H9 (cell line): ENCODE measurements around the gene JADE2. TPM values are rescaled to one million over a fixed set of nuclear protein-coding genes. Genes with fewer than 3 reads are reported as not detected.

Experiments
- DNase-seq: peaks from one replicate; pipeline ENCODE4 v3.0.0-alpha.2; 2017
- H2AFZ ChIP-seq: one replicate; pipeline ENCODE4 v1.6.1; 2013; ENCODE audit warnings: mild to moderate bottlenecking, low read length, control low read depth, moderate library complexity
- H2AK5ac ChIP-seq: 2 replicates; pipeline ENCODE4 v1.6.1; 2013; ENCODE audit warnings: low read length, control low read depth, mixed read lengths; ENCODE audit not compliant: insufficient read length
- H2BK120ac ChIP-seq: one replicate; pipeline ENCODE4 v1.6.1; 2013; ENCODE audit warnings: low read depth, mild to moderate bottlenecking, low read length, control low read depth, inconsistent platforms; ENCODE audit not compliant: poor library complexity, severe bottlenecking
- H2BK12ac ChIP-seq: 2 replicates; pipeline ENCODE4 v1.6.1; 2013; ENCODE audit warnings: low read length, control low read depth, mixed read lengths, low read depth; ENCODE audit not compliant: insufficient read length
- H2BK15ac ChIP-seq: 2 replicates; pipeline ENCODE4 v1.6.1; 2013; ENCODE audit warnings: low read depth, low read length, control low read depth
- H2BK20ac ChIP-seq: one replicate; pipeline ENCODE4 v1.6.1; 2013; ENCODE audit warnings: low read depth, mild to moderate bottlenecking, low read length, control low read depth, inconsistent platforms; ENCODE audit not compliant: poor library complexity, severe bottlenecking
- H2BK5ac ChIP-seq: 2 replicates; pipeline ENCODE4 v1.6.1; 2013; ENCODE audit warnings: low read length, control low read depth, mixed read lengths; ENCODE audit not compliant: insufficient read length
- H3K14ac ChIP-seq: 2 replicates; pipeline ENCODE4 v1.6.1; 2013; ENCODE audit warnings: low read length, control low read depth; ENCODE audit not compliant: insufficient read depth
- H3K18ac ChIP-seq: 2 replicates; pipeline ENCODE4 v1.6.1; 2013; ENCODE audit warnings: low read depth, mild to moderate bottlenecking, mixed read lengths, low read length, control low read depth; ENCODE audit not compliant: insufficient read length
- H3K23ac ChIP-seq: 2 replicates; pipeline ENCODE4 v1.6.1; 2013; ENCODE audit warnings: low read length, control low read depth, mixed read lengths, low read depth; ENCODE audit not compliant: insufficient read length
- H3K23me2 ChIP-seq: 2 replicates; pipeline ENCODE4 v1.6.1; 2013; ENCODE audit warnings: low read depth, mild to moderate bottlenecking, mixed read lengths, low read length, control low read depth; ENCODE audit not compliant: insufficient read length, poor library complexity, severe bottlenecking
- H3K27ac ChIP-seq: 2 replicates; pipeline ENCODE4 v1.5.1; 2013; ENCODE audit warnings: low read length, control low read depth, mixed read lengths, low read depth; ENCODE audit not compliant: insufficient read length
- H3K27me3 ChIP-seq: 2 replicates; pipeline ENCODE4 v1.6.1; 2013; ENCODE audit warnings: low read length, control low read depth, inconsistent platforms; ENCODE audit not compliant: insufficient read depth
- H3K4ac ChIP-seq: 2 replicates; pipeline ENCODE4 v1.6.1; 2013; ENCODE audit warnings: low read depth, mild to moderate bottlenecking, control low read depth, inconsistent platforms, low read length, moderate library complexity
- H3K4me1 ChIP-seq: 2 replicates; pipeline ENCODE4 v1.6.1; 2013; ENCODE audit warnings: low read length, control low read depth, inconsistent platforms; ENCODE audit not compliant: insufficient read depth
- H3K4me2 ChIP-seq: 2 replicates; pipeline ENCODE4 v1.6.1; 2013; ENCODE audit warnings: low read length, control low read depth, mixed read lengths; ENCODE audit not compliant: insufficient read length, insufficient read depth
- H3K56ac ChIP-seq: 2 replicates; pipeline ENCODE4 v1.6.1; 2013; ENCODE audit warnings: low read depth, mild to moderate bottlenecking, mixed read lengths, low read length, control low read depth; ENCODE audit not compliant: insufficient read length
- H3K79me1 ChIP-seq: 2 replicates; pipeline ENCODE4 v1.6.1; 2013; ENCODE audit warnings: low read depth, mild to moderate bottlenecking, moderate library complexity, low read length, control low read depth, inconsistent platforms; ENCODE audit not compliant: insufficient read depth, poor library complexity, severe bottlenecking
- H3K79me2 ChIP-seq: 2 replicates; pipeline ENCODE4 v1.6.1; 2013; ENCODE audit warnings: low read length, control low read depth, inconsistent platforms; ENCODE audit not compliant: insufficient read depth
- H3K9ac ChIP-seq: 2 replicates; pipeline ENCODE4 v1.6.1; 2013; ENCODE audit warnings: low read length, control low read depth, mixed read lengths; ENCODE audit not compliant: insufficient read length; ENCODE audit errors: extremely low read depth
- H3K9me3 ChIP-seq: one replicate; pipeline ENCODE4 v1.6.1; 2013; ENCODE audit warnings: low read depth, low read length, inconsistent platforms; ENCODE audit not compliant: control insufficient read depth
- H3T11ph ChIP-seq: one replicate; pipeline ENCODE4 v1.6.1; 2013; ENCODE audit warnings: mild to moderate bottlenecking, low read length, control low read depth, inconsistent platforms
- H4K20me1 ChIP-seq: one replicate; pipeline ENCODE4 v1.6.1; 2013; ENCODE audit not compliant: control insufficient read depth, insufficient read length, insufficient read depth
- H4K5ac ChIP-seq: 2 replicates; pipeline ENCODE4 v1.6.1; 2013; ENCODE audit warnings: low read depth, mild to moderate bottlenecking, mixed read lengths, low read length, control low read depth; ENCODE audit not compliant: insufficient read length
- H4K8ac ChIP-seq: replicated peaks from 2 replicates; pipeline ENCODE4 v1.6.1; 2013; ENCODE audit warnings: low read length, control low read depth, mixed read lengths, low read depth; ENCODE audit not compliant: insufficient read length
- H4K91ac ChIP-seq: 2 replicates; pipeline ENCODE4 v1.6.1; 2013; ENCODE audit warnings: low read depth, mild to moderate bottlenecking, moderate library complexity, mixed read lengths, low read length, control low read depth; ENCODE audit not compliant: insufficient read length
- H3K27ac Mint-ChIP-seq, 3 experiments: 2 replicates in 2 of 3; 3 replicates in 1 of 3; pipeline ENCODE4 v1.8.0; 2020 to 2021; ENCODE audit warnings: mixed read lengths in 3 of 3, mild to moderate bottlenecking in 1 of 3, moderate library complexity in 1 of 3
- H3K27me3 Mint-ChIP-seq: 2 replicates; pipeline ENCODE4 v1.8.0; 2021; ENCODE audit warnings: low read depth, mild to moderate bottlenecking, moderate library complexity, mixed read lengths
- H3K36me3 Mint-ChIP-seq, 3 experiments: 2 replicates in 2 of 3; 3 replicates in 1 of 3; pipeline ENCODE4 v1.8.0; 2020 to 2021; ENCODE audit warnings: low read depth in 3 of 3, mixed read lengths in 3 of 3; ENCODE audit not compliant: insufficient read depth in 1 of 3
- H3K4me1 Mint-ChIP-seq, 2 experiments: 2 replicates each; pipeline ENCODE4 v1.8.0; 2020; ENCODE audit warnings: mixed read lengths in 2 of 2
- H3K4me3 Mint-ChIP-seq, 2 experiments: 2 replicates in 1 of 2; 3 replicates in 1 of 2; pipeline ENCODE4 v1.8.0; 2020 to 2021; ENCODE audit warnings: mild to moderate bottlenecking in 2 of 2, mixed read lengths in 2 of 2, moderate library complexity in 1 of 2
- H3K9me3 Mint-ChIP-seq, 2 experiments: 2 replicates in 1 of 2; 3 replicates in 1 of 2; pipeline ENCODE4 v1.8.0; 2020; ENCODE audit warnings: mild to moderate bottlenecking in 2 of 2, mixed read lengths in 2 of 2, moderate library complexity in 1 of 2
- WGBS: extraction: QIAGEN DNeasy Blood & Tissue Kit; methylation state at CpG from one replicate; pipeline ENCODE4 v1.1.7; 2013; ENCODE audit warnings: missing lambda C conversion rate, low lambda C conversion rate, mixed read lengths; ENCODE audit not compliant: insufficient read length; ENCODE audit errors: extremely low coverage; 5-methylcytosine and 5-hydroxymethylcytosine counted together
- total RNA-seq: library from RNA; stranded (reverse); gene quantifications from 2 replicates; pipeline ENCODE4 v1.2.1, GENCODE V29; 2021
- TF ChIP-seq, protein P1 (sequence below): fragments of 200-600 bp; sonication (generic); conservative IDR thresholded peaks from 3 replicates; pipeline ENCODE4 v1.8.0; 2021; ENCODE audit warnings: antibody characterized with exemption, mild to moderate bottlenecking

The JADE2 gene
- total RNA-seq, 1 experiment from 2014 or later, result 99.7 TPM

DNA sequence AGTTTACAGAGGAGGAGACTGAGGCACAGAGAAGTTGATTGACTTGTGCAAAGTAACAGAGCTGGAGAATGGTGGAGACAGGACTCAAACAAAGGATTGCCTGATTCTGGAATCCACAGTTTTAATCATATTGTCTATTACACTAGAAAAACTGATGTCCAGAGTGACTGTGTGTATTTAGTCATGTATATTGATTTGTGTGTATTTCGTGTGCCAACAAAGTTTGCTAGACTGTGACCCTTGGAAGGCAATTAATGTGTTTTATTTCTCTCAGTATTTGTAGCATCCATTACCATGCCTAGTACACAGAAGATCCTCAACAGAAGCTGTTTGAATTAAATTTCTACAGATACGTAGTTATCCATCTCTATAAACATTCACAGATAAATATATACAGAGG lies 5.5 kb upstream of the JADE2 start:
- Histone ChIP-seq H3K9ac (no peak overlapping the region), H4K5ac (no peak overlapping the region), H4K8ac (no peak overlapping the region), H3K23me2 (peaks cover 7% of the 10 kb centered on the region), H2AFZ (no peak overlapping the region), H2BK5ac (no peak overlapping the region), H3K4ac (no peak overlapping the region), H3K4me2 (no peak overlapping the region), H3K79me2 (no peaks in the 10 kb centered on the region), H2BK12ac (no peak overlapping the region), H3K14ac (no peak overlapping the region), H3K18ac (no peak overlapping the region), H3K4me1 (no peaks in the 10 kb centered on the region; the same call in 1 of the 2 replicates), H3K9me3 (no peaks in the 10 kb centered on the region), H3T11ph (no peak overlapping the region), H3K56ac (no peak overlapping the region), H3K27ac (no peak overlapping the region), H4K91ac (no peak overlapping the region), H2BK20ac (no peak overlapping the region), H3K79me1 (no peaks in the 10 kb centered on the region), H2AK5ac (no peak overlapping the region), H4K20me1 (no peaks in the 10 kb centered on the region), H3K27me3 (no peaks in the 10 kb centered on the region), H2BK120ac (no peak overlapping the region), H2BK15ac (no peak overlapping the region), H3K23ac (no peak overlapping the region)
- WGBS, result no CpG with 5 or more reads among the region's 2 CpGs
- no peaks in the 10 kb centered on the region; a peak in 1 of 5 replicates for H3K9me3 Mint-ChIP-seq
- no peak overlapping the region for H3K4me3 Mint-ChIP-seq
- peaks cover 15 to 24% of the 10 kb centered on the region in 2 experiments for H3K4me1 Mint-ChIP-seq
- H3K36me3 Mint-ChIP-seq, result no peaks in the 10 kb centered on the region
- DNase-seq, result no peak
- no peak overlapping the region for H3K27ac Mint-ChIP-seq
- TF ChIP-seq, protein P1, sequence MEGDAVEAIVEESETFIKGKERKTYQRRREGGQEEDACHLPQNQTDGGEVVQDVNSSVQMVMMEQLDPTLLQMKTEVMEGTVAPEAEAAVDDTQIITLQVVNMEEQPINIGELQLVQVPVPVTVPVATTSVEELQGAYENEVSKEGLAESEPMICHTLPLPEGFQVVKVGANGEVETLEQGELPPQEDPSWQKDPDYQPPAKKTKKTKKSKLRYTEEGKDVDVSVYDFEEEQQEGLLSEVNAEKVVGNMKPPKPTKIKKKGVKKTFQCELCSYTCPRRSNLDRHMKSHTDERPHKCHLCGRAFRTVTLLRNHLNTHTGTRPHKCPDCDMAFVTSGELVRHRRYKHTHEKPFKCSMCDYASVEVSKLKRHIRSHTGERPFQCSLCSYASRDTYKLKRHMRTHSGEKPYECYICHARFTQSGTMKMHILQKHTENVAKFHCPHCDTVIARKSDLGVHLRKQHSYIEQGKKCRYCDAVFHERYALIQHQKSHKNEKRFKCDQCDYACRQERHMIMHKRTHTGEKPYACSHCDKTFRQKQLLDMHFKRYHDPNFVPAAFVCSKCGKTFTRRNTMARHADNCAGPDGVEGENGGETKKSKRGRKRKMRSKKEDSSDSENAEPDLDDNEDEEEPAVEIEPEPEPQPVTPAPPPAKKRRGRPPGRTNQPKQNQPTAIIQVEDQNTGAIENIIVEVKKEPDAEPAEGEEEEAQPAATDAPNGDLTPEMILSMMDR, result no peak
- H3K27me3 Mint-ChIP-seq, result peaks cover 3% of the 10 kb centered on the region; the same call in 1 of the 2 replicates
